GM12878 (cell line): ENCODE data around the gene SYPL1. TPM values are rescaled to one million over a fixed set of nuclear protein-coding genes. Genes with fewer than 3 reads are reported as not detected.

Experiments used
- ATAC-seq: fragments of 200-7000 bp; cut with Tn5 transposase; 3 replicates; pipeline ENCODE4 v1.9.1; 2020; ENCODE audit warnings: mild to moderate bottlenecking, moderate library complexity
- BruUV-seq: library from RNA; stranded (reverse); fragments of 400-500 nt; replicated peaks from 2 replicates; lab custom pipeline; 2021; lab: Mats Ljungman, UMichigan
- CTCF ChIA-PET: fragments of 300-600 bp; sonication (Branson Sonifier 250); formaldehyde crosslinking; extraction: SDS; loops from one replicate; lab custom pipeline; 2021; ENCODE audit warnings: inconsistent platforms; lab: Yijun Ruan, JAX
- POLR2A ChIA-PET: fragments of 350-600 bp; formaldehyde crosslinking; extraction: SDS; loops from one replicate; lab custom pipeline; 2021; ENCODE audit warnings: inconsistent platforms; lab: Charles Lee
- RAD21 ChIA-PET: fragments of 300-600 bp; sonication (Branson Sonifier 250); formaldehyde crosslinking; loops from one replicate; lab custom pipeline; 2023; ENCODE audit warnings: antibody characterized with exemption; ENCODE audit not compliant: unreplicated experiment; lab: Charles Lee
- SMC1A ChIA-PET: fragments of 300-600 bp; sonication (Branson Sonifier 250); formaldehyde crosslinking; loops from one replicate; lab custom pipeline; 2023; ENCODE audit not compliant: unreplicated experiment, uncharacterized antibody; lab: Charles Lee
- DNase-seq: peaks from one replicate; pipeline ENCODE4 v3.0.0-alpha.2; 2011; ENCODE audit warnings: low read depth, low spot score
- FAIRE-seq: peaks from 3 replicates; lab custom pipeline; 2011; peaks lifted over from hg19 to GRCh38; lab: Jason Lieb, UNC
- H2AFZ ChIP-seq: 2 replicates; pipeline ENCODE4 v1.6.0; 2011; ENCODE audit warnings: low read depth, low read length, control low read depth; ENCODE audit not compliant: control insufficient read depth
- H3K27ac ChIP-seq: 2 replicates; pipeline ENCODE4 v1.5.1; 2011; ENCODE audit warnings: control low read depth; ENCODE audit not compliant: control insufficient read depth, insufficient read depth
- H3K27me3 ChIP-seq, 2 experiments: replicated peaks in 1 of 2; 2 replicates each; pipeline versions ENCODE4 v1.6.0 to v1.6.1; 2011; ENCODE audit warnings: low read length in 1 of 2; ENCODE audit not compliant: control insufficient read depth in 2 of 2, insufficient read depth in 2 of 2
- H3K36me3 ChIP-seq, 2 experiments: 2 replicates each; pipeline ENCODE4 v1.5.1; 2011; ENCODE audit warnings: low read length in 1 of 2; ENCODE audit not compliant: control insufficient read depth in 2 of 2, insufficient read depth in 2 of 2
- H3K4me1 ChIP-seq: 2 replicates; pipeline ENCODE4 v1.6.1; 2011; ENCODE audit warnings: mild to moderate bottlenecking, low read length, moderate library complexity, mixed read lengths; ENCODE audit not compliant: control insufficient read depth, insufficient read depth
- H3K4me2 ChIP-seq: 2 replicates; pipeline ENCODE4 v1.6.0; 2011; ENCODE audit warnings: control low read depth; ENCODE audit not compliant: control insufficient read depth, insufficient read depth
- H3K4me3 ChIP-seq: fragments of 200-600 bp; sonication (generic); 2 replicates; pipeline ENCODE4 v1.5.1; 2016
- H3K79me2 ChIP-seq: 2 replicates; pipeline ENCODE4 v1.6.0; 2011; ENCODE audit warnings: low read length; ENCODE audit not compliant: control insufficient read depth, insufficient read depth
- H3K9ac ChIP-seq: 2 replicates; pipeline ENCODE4 v1.8.0; 2011; ENCODE audit warnings: low read length, control low read depth, mixed read lengths; ENCODE audit not compliant: control insufficient read depth, insufficient read depth
- H3K9me3 ChIP-seq: replicated peaks from 3 replicates; pipeline ENCODE4 v1.5.1; 2011; ENCODE audit warnings: mild to moderate bottlenecking, low read length; ENCODE audit not compliant: control insufficient read depth, insufficient read depth
- H4K20me1 ChIP-seq: 2 replicates; pipeline ENCODE4 v1.6.0; 2011; ENCODE audit not compliant: control insufficient read depth, insufficient read depth
- BCL11A ChIP-seq: IDR thresholded peaks from 2 replicates; pipeline ENCODE4 v1.6.1; 2011; ENCODE audit warnings: low read depth, low read length
- EED ChIP-seq: sonication (generic); IDR thresholded peaks from 2 replicates; pipeline ENCODE4 v1.6.1; 2016; ENCODE audit warnings: antibody characterized with exemption, low read depth
- ESRRA ChIP-seq: IDR thresholded peaks from 2 replicates; pipeline ENCODE4 v1.6.1; 2012; ENCODE audit warnings: mild to moderate bottlenecking, low read length, improper control_type of control experiment
- EZH2 ChIP-seq: IDR thresholded peaks from 2 replicates; pipeline ENCODE4 v1.6.1; 2012; ENCODE audit warnings: low read depth, mild to moderate bottlenecking, control low read depth, inconsistent platforms, low read length, borderline replicate concordance; ENCODE audit not compliant: control insufficient read depth
- IRF3 ChIP-seq: fragments of 450-650 bp; IDR thresholded peaks from 2 replicates; pipeline ENCODE4 v1.6.1; 2014; ENCODE audit warnings: mild to moderate bottlenecking
- MTA3 ChIP-seq: IDR thresholded peaks from 2 replicates; pipeline ENCODE4 v1.6.1; 2012; ENCODE audit warnings: low read length, inconsistent platforms, borderline replicate concordance
- MYB ChIP-seq: fragments of 150-350 bp; IDR thresholded peaks from 2 replicates; pipeline ENCODE4 v1.6.1; 2014; ENCODE audit warnings: mild to moderate bottlenecking, low read depth, low read length, borderline replicate concordance
- MYC ChIP-seq: IDR thresholded peaks from 2 replicates; pipeline ENCODE4 v1.6.1; 2011; ENCODE audit warnings: mild to moderate bottlenecking, low read length, moderate library complexity, inconsistent platforms; ENCODE audit not compliant: insufficient read depth, insufficient replicate concordance, insufficient read length, severe bottlenecking
- NFIC ChIP-seq: IDR thresholded peaks from 2 replicates; pipeline ENCODE4 v1.6.1; 2012; ENCODE audit warnings: low read depth, mild to moderate bottlenecking, inconsistent platforms, low read length, moderate library complexity
- POLR2AphosphoS2 ChIP-seq: IDR thresholded peaks from 2 replicates; pipeline ENCODE4 v1.6.1; 2011; ENCODE audit warnings: low read depth, mild to moderate bottlenecking, low read length, improper control_type of control experiment, moderate library complexity
- YY1 ChIP-seq: IDR thresholded peaks from 2 replicates; pipeline ENCODE4 v1.6.1; 2011; ENCODE audit warnings: low read depth, mild to moderate bottlenecking, low read length
- ZBTB4 ChIP-seq: fragments of 450-650 bp; formaldehyde crosslinking; IDR thresholded peaks from 2 replicates; pipeline ENCODE4 v1.4.0; 2022; ENCODE audit warnings: mild to moderate bottlenecking, moderate library complexity
- ZNF687 ChIP-seq: fragments of 450-650 bp; IDR thresholded peaks from 2 replicates; pipeline ENCODE4 v1.6.1; 2017; ENCODE audit warnings: mild to moderate bottlenecking, moderate library complexity
- WGBS: methylation state at CpG from one replicate; pipeline ENCODE4 v1.1.6; 2016; ENCODE audit warnings: low lambda C conversion rate; ENCODE audit not compliant: insufficient replicate concordance, insufficient coverage; ENCODE audit errors: missing lambda C conversion rate; 5-methylcytosine and 5-hydroxymethylcytosine counted together
- in situ Hi-C: fragments of 300-500 bp; cut with MboI; formaldehyde crosslinking; loops from 9 replicates; pipeline ENCODE4 v1.14.3; 2018; ENCODE audit warnings: mixed read lengths
- intact Hi-C: fragments of 100-400 bp; cut with micrococcal nuclease; formaldehyde crosslinking; loops from one replicate; pipeline ENCODE4 v1.14.2; 2022; ENCODE audit not compliant: unreplicated experiment
- polyA plus RNA-seq, 11 experiments: library from polyadenylated mRNA; depleted of rRNA in 4 of 11; unstranded in 6 of 11; stranded (reverse) in 5 of 11; fragments of >200 nt; fragmentation: Nextera tagmentation in 4 of 11; fragmentation: Illumina TruSeq in 1 of 11; extraction: Ambion mirVana in 4 of 11; extraction: Trizol in 1 of 11; gene quantifications; 1 replicate in 1 of 11; 2 replicates in 10 of 11; pipeline versions ENCODE4 v1.2.1 to v1.2.3, GENCODE V29; 2011 to 2016; ENCODE audit warnings: inconsistent platforms in 2 of 11, missing spikeins in 2 of 11, low read depth in 1 of 11
- total RNA-seq, 4 experiments: library from RNA; depleted of rRNA in 3 of 4; stranded (reverse); fragments of >200 nt in 3 of 4; fragmentation: Illumina TruSeq in 1 of 4; extraction: Trizol in 1 of 4; gene quantifications; 2 replicates each; pipeline versions ENCODE4 v1.2.1 to v1.2.3, GENCODE V29; 2013 to 2021

SYPL1 gene
- total and polyA plus RNA-seq, 10 of the 15 experiments (the other 5 are each of a cell fraction or from before 2014, with no cell fraction given), result 34.5 to 177 (median 87.3) TPM

DNA sequence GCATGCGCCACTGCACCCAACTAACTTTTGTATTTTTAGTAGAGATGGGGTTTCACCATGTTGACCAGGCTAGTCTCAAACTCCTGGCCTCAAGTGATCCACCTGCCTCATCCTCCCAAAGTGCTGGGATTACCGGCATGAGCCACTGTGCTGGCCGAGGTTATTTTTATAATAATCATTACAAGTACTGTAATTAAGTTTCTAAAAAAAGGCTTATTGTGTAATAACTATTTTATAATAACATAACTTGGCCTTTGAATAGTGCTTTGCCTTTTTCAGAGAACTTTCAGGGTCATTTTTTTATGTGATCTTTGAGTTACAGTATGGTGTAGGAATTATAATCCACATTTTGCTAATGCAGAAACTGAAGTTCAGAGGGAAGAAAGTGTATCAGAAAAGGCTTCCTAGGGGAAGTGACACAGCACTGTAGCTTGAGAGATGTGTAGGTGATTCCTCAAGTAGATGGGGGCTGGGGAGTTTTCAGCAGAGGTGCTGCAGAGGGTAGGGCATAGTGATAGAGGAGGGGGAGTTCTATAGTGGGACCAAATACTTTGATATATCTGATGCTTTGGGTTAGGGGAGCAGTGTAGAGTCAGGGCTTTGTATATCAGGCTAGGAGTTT lies 9.2 kb upstream of the SYPL1 start:
- CTCF ChIA-PET, result no interaction called here
- H3K27me3 ChIP-seq, result no peaks in the 10 kb centered on the region

More for the DNA sequence above, 9.2 kb upstream of the SYPL1 start:
- SMC1A ChIA-PET, result interaction anchor here (1.3 kb wide), 1 partner anchor 33 kb away, joined by 3 read pairs; no protein-coding TSS in a partner anchor
- DNase-seq (no peak), ATAC-seq (no peak), FAIRE-seq (no peak)
- Histone ChIP-seq H2AFZ (no peak overlapping the region), H3K27ac (no peak overlapping the region), H3K4me3 (no peak overlapping the region), H3K79me2 (no peaks in the 10 kb centered on the region), H3K36me3 (no peaks in the 10 kb centered on the region), H3K4me1 (no peaks in the 10 kb centered on the region), H4K20me1 (no peaks in the 10 kb centered on the region), H3K4me2 (no peak overlapping the region), H3K9me3 (no peaks in the 10 kb centered on the region), H3K9ac (no peak overlapping the region)
- TF ChIP-seq POLR2AphosphoS2 (no peak), MTA3 (no peak), EZH2 (no peak), YY1 (no peak), BCL11A (no peak), MYB (no peak), ZNF687 (no peak), ESRRA (no peak), NFIC (no peak), MYC (no peak), EED (no peak), ZBTB4 (no peak), IRF3 (no peak)
- 81% methylated on average over 3 of the region's 3 CpGs for WGBS
- POLR2A ChIA-PET, result no interaction called here
- in situ Hi-C loops (no loop called here), intact Hi-C loops (no loop called here)
- RAD21 ChIA-PET, result interaction anchor here (0.6 kb wide), 1 partner anchor 38 kb away, joined by 3 read pairs; no protein-coding TSS in a partner anchor
- BruUV-seq, result no TSS peak
